Subcutaneous adipose tissue (tissue), 4 donors: ENCODE measurements around the gene MAMDC2. TPM values are rescaled to one million over a fixed set of nuclear protein-coding genes. Genes with fewer than 3 reads are reported as not detected.

Experiments
- CTCF ChIP-seq: fragments of 450-650 bp; IDR thresholded peaks from one replicate; pipeline ENCODE4 v1.5.1; 2016; ENCODE audit warnings: low read depth, mild to moderate bottlenecking, control low read depth, antibody characterized with exemption, moderate library complexity
- total RNA-seq, 4 donors: library from RNA; depleted of rRNA; stranded (reverse); fragments of >200 nt; gene quantifications; one replicate each; pipeline ENCODE4 v1.1.0, GENCODE V29; 2016

Gene MAMDC2
- total RNA-seq, 4 donors from 2014 or later, result 18.3 to 46.0 (median 21.8) TPM

DNA sequence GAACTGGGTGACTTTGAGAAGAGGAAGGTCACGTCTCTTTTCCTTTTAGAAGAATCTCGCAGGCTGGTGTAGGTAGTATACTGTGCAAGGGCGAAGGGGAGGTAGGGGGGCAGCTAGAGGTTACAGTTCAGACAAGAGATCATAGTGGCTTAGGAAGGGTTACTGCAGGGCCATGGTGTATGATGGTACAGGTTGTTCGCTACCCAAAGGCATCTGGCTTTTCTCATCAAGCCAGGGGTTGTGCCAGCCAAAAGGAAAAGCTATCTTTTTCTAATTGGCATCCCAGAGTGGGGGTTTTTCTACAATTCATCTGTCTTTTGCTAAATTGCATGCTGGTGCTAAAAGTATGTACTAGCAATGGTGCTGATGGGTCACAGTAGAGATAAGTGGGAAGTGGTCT is 22.8 kb downstream of the MAMDC2 start:
- TF ChIP-seq CTCF, result no peak

- TF ChIP-seq CTCF, result no peak
Observed at GRCh38 chr9:70066874-70067273, 23.2 kb downstream of the MAMDC2 start.

- TF ChIP-seq CTCF, result no peak
Observed at GRCh38 chr9:70069704-70070103, 26.1 kb downstream of the MAMDC2 start.

- no peak for TF ChIP-seq CTCF
Observed at GRCh38 chr9:70073193-70073592, 29.5 kb downstream of the MAMDC2 start.

DNA sequence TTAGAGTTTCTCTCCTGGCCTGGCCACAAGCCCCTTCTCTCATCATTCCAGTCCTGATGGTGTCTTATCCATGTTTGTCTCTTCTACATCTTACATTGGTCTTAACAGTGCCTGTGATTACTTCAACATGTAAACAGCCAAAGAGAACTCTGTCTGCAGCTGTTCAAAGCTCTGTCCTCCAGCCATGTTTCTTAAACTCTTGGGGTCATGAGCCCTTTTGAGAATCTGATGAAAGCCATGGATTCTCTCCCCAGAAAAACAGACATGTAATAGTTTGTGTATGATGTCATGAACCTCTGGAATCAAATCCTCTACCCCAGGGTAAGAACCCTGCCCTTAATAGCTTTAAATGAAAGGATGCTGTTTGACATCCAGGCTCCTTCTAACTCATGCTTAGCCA is 30.1 kb downstream of the MAMDC2 start:
- no peak for TF ChIP-seq CTCF

- no peak for TF ChIP-seq CTCF
Observed at GRCh38 chr9:70076678-70077077, 33.0 kb downstream of the MAMDC2 start.

DNA sequence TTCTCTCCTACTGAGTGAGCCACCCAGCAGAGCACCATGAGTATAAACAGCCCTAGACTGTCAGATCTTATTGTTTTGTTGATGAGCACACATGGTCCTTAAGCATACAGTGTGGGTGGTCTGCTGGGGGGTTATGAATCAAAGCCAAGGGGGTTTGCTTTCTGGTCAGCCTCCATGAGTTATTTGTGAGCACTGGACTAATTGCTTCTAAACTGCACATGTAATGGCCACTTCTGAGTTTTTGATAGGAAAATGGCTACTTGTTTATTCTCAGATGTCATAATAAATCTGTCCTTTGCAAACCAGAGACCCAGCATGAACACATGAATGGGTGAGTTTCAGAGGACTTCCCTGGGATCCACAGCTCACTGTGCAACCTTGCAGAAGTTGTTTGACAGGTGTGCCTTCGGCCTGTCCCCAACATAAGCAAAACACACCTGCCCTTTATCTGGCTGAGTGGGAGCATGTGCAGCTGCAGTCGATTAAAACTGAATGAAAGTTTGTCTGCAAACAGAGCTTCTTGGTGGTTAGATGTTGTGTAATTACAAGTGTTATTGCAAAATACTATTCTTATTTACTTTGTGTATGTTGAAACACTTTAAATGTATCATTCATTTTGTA is 35.9 kb downstream of the MAMDC2 start:
- TF ChIP-seq CTCF, result no peak
